AG04450 (cell line): ENCODE measurements around the gene OTOF. TPM values are rescaled to one million over a fixed set of nuclear protein-coding genes. Genes with fewer than 3 reads are reported as not detected.

Source experiments
- CTCF ChIA-PET: fragments of 300-600, 350-600 bp; formaldehyde crosslinking; extraction: SDS; loops from one replicate; lab custom pipeline; 2022; ENCODE audit warnings: antibody characterized with exemption, inconsistent platforms; lab: Charles Lee
- POLR2A ChIA-PET: fragments of 350-600 bp; formaldehyde crosslinking; extraction: SDS; loops from one replicate; lab custom pipeline; 2021; ENCODE audit warnings: antibody characterized with exemption, inconsistent platforms; lab: Yijun Ruan, JAX
- DNase-seq: peaks from one replicate; pipeline ENCODE4 v3.0.0-alpha.2; 2011; ENCODE audit warnings: low read depth, low spot score
- H3K27ac ChIP-seq: one replicate; pipeline ENCODE4 v1.5.1; 2012; ENCODE audit warnings: low read depth, low read length, control low read depth
- H3K27me3 ChIP-seq: one replicate; pipeline ENCODE4 v1.6.0; 2012; ENCODE audit warnings: low read length; ENCODE audit not compliant: control insufficient read depth, insufficient read depth
- H3K4me3 ChIP-seq: 2 replicates; pipeline ENCODE4 v1.5.1; 2011; ENCODE audit warnings: mild to moderate bottlenecking, low read depth, low read length, control low read depth
- H3K9me3 ChIP-seq: 2 replicates; pipeline ENCODE4 v1.5.1; 2012; ENCODE audit warnings: low read length; ENCODE audit not compliant: control insufficient read depth, insufficient read depth
- polyA plus RNA-seq: library from polyadenylated mRNA; depleted of rRNA; stranded (reverse); fragments of >200 nt; gene quantifications from 2 replicates; pipeline ENCODE4 v1.2.3, GENCODE V29; 2011
- TF ChIP-seq, protein P1 (sequence below): IDR thresholded peaks from 2 replicates; pipeline ENCODE4 v1.5.1; 2011; ENCODE audit warnings: low read depth, low read length, control low read depth, inconsistent platforms

OTOF gene
- polyA plus RNA-seq, 1 experiment = not detected

DNA sequence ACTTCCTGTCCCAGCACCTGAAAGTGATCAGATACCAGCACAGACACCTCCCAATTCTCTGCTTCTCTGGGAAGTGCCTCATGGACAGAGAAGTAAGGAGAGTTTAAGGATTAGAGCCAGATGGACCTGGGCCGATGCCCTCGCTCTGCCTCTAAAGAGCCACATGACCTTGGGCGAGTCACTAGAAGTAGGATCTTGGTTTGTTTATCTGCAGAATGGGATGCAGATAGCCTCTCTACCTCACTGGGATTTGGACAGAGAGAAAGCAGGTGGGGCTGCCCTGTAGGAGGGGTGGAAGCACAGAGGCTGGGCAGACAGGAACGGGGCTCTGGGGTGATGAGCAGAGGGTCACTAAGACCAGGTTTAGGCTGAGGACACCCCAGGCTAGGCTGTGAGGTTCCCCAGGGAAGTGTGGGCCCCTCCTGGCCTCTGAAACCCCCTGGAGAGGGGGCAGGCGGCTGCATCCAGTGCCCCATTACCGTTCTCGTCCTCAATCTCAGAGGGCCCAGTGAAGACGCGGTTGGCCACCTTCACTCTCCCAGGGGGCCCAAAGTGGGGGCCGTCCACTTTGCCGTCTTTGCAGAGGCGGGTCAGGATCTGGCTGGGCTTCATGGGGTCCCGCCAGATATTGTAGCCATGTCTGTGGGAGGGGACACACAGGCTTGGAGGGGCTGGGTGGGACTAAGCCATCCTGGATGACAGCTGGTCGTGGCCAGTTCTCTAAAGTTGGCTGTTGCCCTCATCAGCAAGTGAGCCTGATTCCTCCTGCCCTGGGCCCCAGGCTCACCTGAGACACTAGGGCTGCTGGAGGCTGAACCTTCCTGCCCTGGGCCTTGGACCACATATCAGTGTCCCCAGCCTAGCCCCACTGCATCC, 13.3 kb downstream of the OTOF start:
- ChIA-PET CTCF (no interaction called here), POLR2A (no interaction called here)
- Histone ChIP-seq H3K4me3 (no peak overlapping the region), H3K9me3 (peaks cover 6% of the 10 kb centered on the region), H3K27me3 (peaks cover 7% of the 10 kb centered on the region), H3K27ac (no peak overlapping the region)
- DNase-seq = no peak
- TF ChIP-seq, protein P1, sequence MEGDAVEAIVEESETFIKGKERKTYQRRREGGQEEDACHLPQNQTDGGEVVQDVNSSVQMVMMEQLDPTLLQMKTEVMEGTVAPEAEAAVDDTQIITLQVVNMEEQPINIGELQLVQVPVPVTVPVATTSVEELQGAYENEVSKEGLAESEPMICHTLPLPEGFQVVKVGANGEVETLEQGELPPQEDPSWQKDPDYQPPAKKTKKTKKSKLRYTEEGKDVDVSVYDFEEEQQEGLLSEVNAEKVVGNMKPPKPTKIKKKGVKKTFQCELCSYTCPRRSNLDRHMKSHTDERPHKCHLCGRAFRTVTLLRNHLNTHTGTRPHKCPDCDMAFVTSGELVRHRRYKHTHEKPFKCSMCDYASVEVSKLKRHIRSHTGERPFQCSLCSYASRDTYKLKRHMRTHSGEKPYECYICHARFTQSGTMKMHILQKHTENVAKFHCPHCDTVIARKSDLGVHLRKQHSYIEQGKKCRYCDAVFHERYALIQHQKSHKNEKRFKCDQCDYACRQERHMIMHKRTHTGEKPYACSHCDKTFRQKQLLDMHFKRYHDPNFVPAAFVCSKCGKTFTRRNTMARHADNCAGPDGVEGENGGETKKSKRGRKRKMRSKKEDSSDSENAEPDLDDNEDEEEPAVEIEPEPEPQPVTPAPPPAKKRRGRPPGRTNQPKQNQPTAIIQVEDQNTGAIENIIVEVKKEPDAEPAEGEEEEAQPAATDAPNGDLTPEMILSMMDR = no peak

DNA sequence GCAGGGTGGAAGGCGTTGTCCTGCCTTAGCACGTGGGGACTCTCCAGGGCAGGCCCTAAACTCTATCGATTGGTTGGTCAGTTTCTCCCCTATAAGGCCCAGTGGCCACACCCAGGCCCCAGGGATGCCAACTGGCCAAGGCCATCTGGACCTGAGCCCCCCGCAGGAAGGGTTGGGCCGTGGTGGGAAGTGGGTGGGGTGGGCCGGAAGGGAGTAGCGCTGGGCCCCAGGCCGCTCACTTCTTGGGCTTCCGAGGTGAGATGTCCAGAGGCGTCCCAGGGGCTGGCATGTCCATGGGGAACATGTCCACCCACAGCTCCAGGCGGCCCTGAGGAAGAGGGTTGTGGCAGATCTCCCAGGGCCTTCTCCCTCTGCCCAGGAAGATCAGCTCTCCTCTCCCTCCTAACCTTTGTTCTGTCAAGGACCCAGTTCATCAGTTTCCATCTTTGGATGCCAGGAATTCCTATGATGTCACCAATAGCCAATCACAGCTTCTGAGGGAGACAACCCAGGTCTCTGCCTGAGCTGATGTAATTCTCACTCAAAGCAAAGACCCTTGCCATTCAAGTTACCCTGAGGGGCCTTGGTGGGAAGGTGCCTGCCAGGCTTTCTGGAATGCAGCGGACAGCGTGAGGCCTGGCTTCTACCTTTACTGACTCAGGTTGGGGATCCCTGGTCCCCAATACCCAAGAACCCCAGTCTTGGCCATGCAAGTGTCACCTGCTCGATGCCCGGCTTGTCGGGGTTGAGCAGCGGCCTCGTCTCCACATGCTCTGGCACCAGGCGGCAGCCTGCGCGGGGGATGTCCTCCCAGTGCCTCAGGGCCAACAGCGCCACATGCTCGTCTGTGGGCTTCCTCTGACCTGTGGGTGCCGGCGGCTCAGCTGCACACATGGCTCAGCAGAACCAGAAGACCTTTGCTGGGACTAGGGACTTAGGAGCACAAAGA, 14.4 kb downstream of the OTOF start:
- ChIA-PET POLR2A (no interaction called here), CTCF (no interaction called here)
- TF ChIP-seq, protein P1 = no peak
- H3K4me3 ChIP-seq = no peak overlapping the region
- no peak for DNase-seq
- H3K27me3 ChIP-seq = peaks cover 7% of the 10 kb centered on the region
- H3K27ac ChIP-seq = no peak overlapping the region
- no peaks in the 10 kb centered on the region; the same call in 1 of the 2 replicates for H3K9me3 ChIP-seq

GRCh38 chr2:26462511-26463243, 15.2 kb downstream of the OTOF start:
- ChIA-PET POLR2A (no interaction called here), CTCF (no interaction called here)
- no peak for DNase-seq
- H3K27ac ChIP-seq = no peak overlapping the region
- TF ChIP-seq, protein P1 = peak; percentile 50
- no peaks in the 10 kb centered on the region; the same call in 1 of the 2 replicates for H3K9me3 ChIP-seq
- peaks cover 10% of the 10 kb centered on the region for H3K27me3 ChIP-seq
- H3K4me3 ChIP-seq = no peak overlapping the region

DNA sequence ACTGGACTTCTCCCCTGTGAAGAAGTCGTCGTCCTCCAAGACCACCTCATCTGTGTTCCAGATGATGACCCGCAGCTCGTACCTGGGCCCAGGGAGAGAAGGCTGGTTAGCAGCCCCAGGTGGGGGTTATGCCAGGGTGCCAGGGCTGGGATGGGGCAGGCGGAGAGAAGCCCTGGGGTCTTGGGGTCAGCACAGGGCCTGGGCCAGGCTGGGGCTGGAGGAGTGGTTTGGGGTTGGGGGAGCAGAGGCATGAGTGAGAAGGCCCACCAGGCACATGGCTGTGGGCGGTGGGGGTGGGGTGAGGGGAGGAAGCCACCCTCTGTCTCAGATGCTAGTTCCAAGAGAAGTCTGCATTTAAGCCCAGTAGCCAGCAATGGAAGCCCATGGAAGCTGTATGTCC, 15.8 kb downstream of the OTOF start:
- ChIA-PET POLR2A (no interaction called here), CTCF (no interaction called here)
- Histone ChIP-seq H3K4me3 (no peak overlapping the region), H3K27me3 (peaks cover 10% of the 10 kb centered on the region), H3K27ac (no peak overlapping the region), H3K9me3 (no peaks in the 10 kb centered on the region; the same call in 1 of the 2 replicates)
- no peak for DNase-seq
- TF ChIP-seq, protein P1 = no peak
